Activated naive CD8-positive, alpha-beta T cell treated with anti-CD3 and anti-CD28 coated beads, Interleukin-2, amount 50 U/mL, for 24 hours (primary cell): ENCODE data around the gene EFHC1.
"Not testable (repeated sequence)": the region's sequence is repeated elsewhere in the genome, so short reads cannot be mapped to it uniquely, and the experiment has no call there.

Experiments used
- ATAC-seq: fragments of 150-1000 bp; cut with Tn5 transposase; one replicate; pipeline ENCODE4 v1.10.0; 2021
- DNase-seq: peaks from one replicate; pipeline ENCODE4 v3.0.0; 2021
- H3K27ac Mint-ChIP-seq: one replicate; pipeline ENCODE4 v1.8.0; 2021; ENCODE audit warnings: mild to moderate bottlenecking, mixed read lengths
- H3K27me3 Mint-ChIP-seq: one replicate; pipeline ENCODE4 v1.8.0; 2021; ENCODE audit warnings: mixed read lengths
- H3K36me3 Mint-ChIP-seq: one replicate; pipeline ENCODE4 v1.8.0; 2021; ENCODE audit warnings: low read depth, mixed read lengths
- H3K4me1 Mint-ChIP-seq: one replicate; pipeline ENCODE4 v1.8.0; 2021; ENCODE audit warnings: mixed read lengths
- H3K4me3 Mint-ChIP-seq: one replicate; pipeline ENCODE4 v1.8.0; 2021; ENCODE audit warnings: mild to moderate bottlenecking, moderate library complexity, mixed read lengths
- H3K9me3 Mint-ChIP-seq: one replicate; pipeline ENCODE4 v1.8.0; 2021; ENCODE audit warnings: mixed read lengths

Gene EFHC1

GRCh38 chr6:52454556-52454955 is 34.4 kb downstream of the EFHC1 start:
- Mint-ChIP-seq H3K27ac (no peak overlapping the region), H3K4me3 (no peak overlapping the region), H3K4me1 (no peaks in the 10 kb centered on the region), H3K9me3 (peaks cover 20% of the 10 kb centered on the region), H3K36me3 (peaks cover 14% of the 10 kb centered on the region), H3K27me3 (no peaks in the 10 kb centered on the region)
- DNase-seq (no peak), ATAC-seq (no peak)

GRCh38 chr6:52457096-52457495 is 37.0 kb downstream of the EFHC1 start:
- ATAC-seq (no peak), DNase-seq (no peak)
- Mint-ChIP-seq H3K36me3 (peaks cover 1% of the 10 kb centered on the region), H3K4me1 (no peaks in the 10 kb centered on the region), H3K27me3 (no peaks in the 10 kb centered on the region), H3K4me3 (no peak overlapping the region), H3K27ac (no peak overlapping the region), H3K9me3 (peaks cover 4% of the 10 kb centered on the region)

- not testable (repeated sequence) for H3K9me3 Mint-ChIP-seq, ATAC-seq, H3K4me3 Mint-ChIP-seq, H3K27ac Mint-ChIP-seq, H3K27me3 Mint-ChIP-seq, H3K4me1 Mint-ChIP-seq, H3K36me3 Mint-ChIP-seq, DNase-seq
Measured at GRCh38 chr6:52461194-52461593, 41.1 kb downstream of the EFHC1 start.

DNA sequence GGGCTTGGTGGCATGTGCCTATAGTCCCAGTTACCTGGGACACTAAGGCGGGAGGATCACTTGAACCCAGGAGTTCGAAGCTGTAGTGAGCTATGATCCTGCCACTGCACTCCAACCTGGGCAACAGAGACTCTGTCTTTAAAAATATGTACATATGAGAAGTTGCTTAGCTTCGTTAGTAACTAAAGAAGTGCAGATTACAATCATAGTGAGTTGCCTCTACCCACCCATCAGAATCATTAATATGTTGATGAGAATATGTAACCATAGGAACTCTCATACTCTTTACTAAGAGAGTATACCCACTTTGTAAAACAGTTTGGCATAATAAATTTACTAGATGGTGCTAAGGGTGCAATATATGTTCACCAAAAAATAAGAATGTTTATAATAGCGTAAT is 54.0 kb downstream of the EFHC1 start:
- ATAC-seq, result no peak
- no peaks in the 10 kb centered on the region for H3K27me3 Mint-ChIP-seq
- no peaks in the 10 kb centered on the region for H3K4me1 Mint-ChIP-seq
- no peak for DNase-seq
- no peaks in the 10 kb centered on the region for H3K36me3 Mint-ChIP-seq
- H3K9me3 Mint-ChIP-seq, result no peaks in the 10 kb centered on the region
- H3K27ac Mint-ChIP-seq, result no peak overlapping the region
- H3K4me3 Mint-ChIP-seq, result no peak overlapping the region

DNA sequence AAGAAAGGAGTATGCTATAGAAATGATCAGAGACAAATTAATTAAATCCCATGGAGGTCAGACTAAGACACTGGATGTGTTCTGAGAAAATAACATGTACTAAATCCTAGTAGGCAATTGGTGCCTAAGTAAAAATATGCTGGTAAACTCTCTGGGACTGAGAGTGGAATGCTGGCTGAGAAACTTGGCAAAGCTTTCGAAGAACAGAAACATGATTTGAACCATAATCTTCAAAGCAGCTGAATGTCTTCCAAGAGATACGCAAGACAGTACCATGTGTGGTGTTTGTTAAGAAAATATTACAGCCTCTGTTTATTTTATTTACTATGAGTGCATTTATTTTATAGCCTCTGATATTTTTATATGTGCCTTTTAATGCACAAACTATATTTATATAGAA is 55.2 kb downstream of the EFHC1 start:
- Mint-ChIP-seq H3K27me3 (no peaks in the 10 kb centered on the region), H3K36me3 (no peaks in the 10 kb centered on the region), H3K4me3 (no peak overlapping the region), H3K4me1 (no peaks in the 10 kb centered on the region), H3K27ac (no peak overlapping the region), H3K9me3 (no peaks in the 10 kb centered on the region)
- ATAC-seq (no peak), DNase-seq (no peak)

DNA sequence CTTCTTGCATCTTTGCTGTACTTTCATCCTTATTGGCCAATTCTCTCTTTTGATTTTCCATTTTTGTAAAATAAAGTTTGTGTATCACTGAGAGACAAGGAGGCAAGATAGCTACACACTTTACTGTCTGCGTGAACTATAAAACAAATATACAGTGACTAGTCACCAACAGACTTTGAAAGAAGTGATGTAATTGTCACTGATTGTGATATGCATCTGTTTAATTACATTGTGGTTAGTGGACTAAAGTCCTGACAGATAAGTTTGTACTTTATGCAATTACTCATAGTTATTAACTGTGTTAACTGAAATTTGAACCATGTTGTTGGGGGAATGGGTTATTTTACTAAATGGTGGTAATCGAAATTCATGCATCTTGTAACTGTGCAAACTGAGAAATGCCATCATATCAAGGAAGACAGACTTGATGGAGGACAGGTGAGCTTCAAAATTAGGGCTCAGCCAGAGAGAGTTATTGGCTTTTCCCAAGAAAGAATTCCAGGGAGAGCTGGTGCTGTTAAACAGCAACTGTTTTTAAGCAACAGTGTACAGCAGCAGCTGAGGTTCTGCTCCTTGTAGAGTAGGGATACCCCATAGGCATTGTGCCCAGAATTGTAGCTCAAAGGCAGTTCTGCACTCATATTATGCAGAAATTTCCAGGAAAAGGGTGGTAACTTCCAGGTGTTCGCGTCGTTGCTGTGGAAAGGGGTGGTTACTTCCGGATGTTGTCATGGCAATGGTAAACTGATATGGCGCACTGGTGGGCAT is 62.9 kb downstream of the EFHC1 start:
- H3K4me3 Mint-ChIP-seq, result no peak overlapping the region
- H3K27ac Mint-ChIP-seq, result no peak overlapping the region
- no peaks in the 10 kb centered on the region for H3K9me3 Mint-ChIP-seq
- H3K36me3 Mint-ChIP-seq, result no peaks in the 10 kb centered on the region
- no peak for ATAC-seq
- H3K27me3 Mint-ChIP-seq, result no peaks in the 10 kb centered on the region
- DNase-seq, result no peak
- H3K4me1 Mint-ChIP-seq, result no peaks in the 10 kb centered on the region

- no peaks in the 10 kb centered on the region for H3K27me3 Mint-ChIP-seq
- DNase-seq (no peak), ATAC-seq (no peak)
- H3K36me3 Mint-ChIP-seq, result no peaks in the 10 kb centered on the region
- no peak overlapping the region for H3K27ac Mint-ChIP-seq
- H3K4me1 Mint-ChIP-seq, result no peaks in the 10 kb centered on the region
- H3K9me3 Mint-ChIP-seq, result no peaks in the 10 kb centered on the region
- H3K4me3 Mint-ChIP-seq, result no peak overlapping the region
Measured at GRCh38 chr6:52483671-52484003, 63.5 kb downstream of the EFHC1 start.

DNA sequence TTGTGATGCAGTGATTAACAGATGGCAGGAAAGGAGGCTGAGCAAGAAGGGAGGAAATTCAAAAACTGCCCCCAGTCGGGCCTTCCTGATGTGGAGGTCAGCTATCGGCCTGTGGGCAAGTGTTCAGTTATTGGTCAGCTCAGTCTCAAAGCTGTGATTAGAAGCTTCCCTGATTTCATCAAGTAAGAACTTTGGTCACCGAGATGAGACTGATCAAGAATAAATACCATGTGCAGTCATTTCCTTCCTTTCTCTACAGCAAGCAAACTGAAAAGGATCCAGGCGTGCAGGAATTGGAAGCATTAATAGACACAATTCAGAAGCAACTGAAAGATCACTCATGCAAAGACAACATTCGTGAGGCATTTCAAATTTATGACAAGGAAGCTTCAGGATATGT is 69.7 kb downstream of the EFHC1 start:
- no peaks in the 10 kb centered on the region for H3K36me3 Mint-ChIP-seq
- DNase-seq (no peak), ATAC-seq (no peak)
- H3K27ac Mint-ChIP-seq, result no peak overlapping the region
- H3K4me1 Mint-ChIP-seq, result no peaks in the 10 kb centered on the region
- no peaks in the 10 kb centered on the region for H3K27me3 Mint-ChIP-seq
- no peaks in the 10 kb centered on the region for H3K9me3 Mint-ChIP-seq
- H3K4me3 Mint-ChIP-seq, result no peak overlapping the region

- Mint-ChIP-seq H3K27me3 (no peaks in the 10 kb centered on the region), H3K4me3 (no peak overlapping the region), H3K9me3 (no peaks in the 10 kb centered on the region), H3K4me1 (no peaks in the 10 kb centered on the region), H3K36me3 (no peaks in the 10 kb centered on the region), H3K27ac (no peak overlapping the region)
- no peak for ATAC-seq
- no peak for DNase-seq
Measured at GRCh38 chr6:52491203-52492069, 71.3 kb downstream of the EFHC1 start.

DNA sequence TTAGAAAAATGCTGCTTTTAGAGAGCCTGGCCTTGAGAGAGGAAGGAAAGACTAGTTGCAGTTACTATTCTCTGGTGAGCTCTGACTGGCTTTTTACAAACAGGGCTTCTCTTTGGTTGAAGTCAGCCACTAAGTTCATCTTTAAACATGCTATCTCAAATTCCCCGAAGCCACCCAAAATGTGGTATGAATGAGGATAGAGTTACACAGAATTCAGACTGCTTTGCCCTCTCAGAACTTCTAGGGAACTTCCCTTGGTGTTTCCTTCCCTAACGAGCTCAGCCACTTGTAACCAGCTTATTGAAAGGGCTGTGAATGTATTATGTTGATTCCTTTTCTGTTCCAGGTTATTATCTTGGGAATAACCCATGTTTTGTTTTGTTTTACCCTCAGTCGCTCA is 73.5 kb downstream of the EFHC1 start:
- H3K9me3 Mint-ChIP-seq, result no peaks in the 10 kb centered on the region
- H3K4me1 Mint-ChIP-seq, result no peaks in the 10 kb centered on the region
- ATAC-seq, result no peak
- H3K27ac Mint-ChIP-seq, result no peak overlapping the region
- no peak for DNase-seq
- H3K27me3 Mint-ChIP-seq, result no peaks in the 10 kb centered on the region
- H3K4me3 Mint-ChIP-seq, result no peak overlapping the region
- H3K36me3 Mint-ChIP-seq, result no peaks in the 10 kb centered on the region

DNA sequence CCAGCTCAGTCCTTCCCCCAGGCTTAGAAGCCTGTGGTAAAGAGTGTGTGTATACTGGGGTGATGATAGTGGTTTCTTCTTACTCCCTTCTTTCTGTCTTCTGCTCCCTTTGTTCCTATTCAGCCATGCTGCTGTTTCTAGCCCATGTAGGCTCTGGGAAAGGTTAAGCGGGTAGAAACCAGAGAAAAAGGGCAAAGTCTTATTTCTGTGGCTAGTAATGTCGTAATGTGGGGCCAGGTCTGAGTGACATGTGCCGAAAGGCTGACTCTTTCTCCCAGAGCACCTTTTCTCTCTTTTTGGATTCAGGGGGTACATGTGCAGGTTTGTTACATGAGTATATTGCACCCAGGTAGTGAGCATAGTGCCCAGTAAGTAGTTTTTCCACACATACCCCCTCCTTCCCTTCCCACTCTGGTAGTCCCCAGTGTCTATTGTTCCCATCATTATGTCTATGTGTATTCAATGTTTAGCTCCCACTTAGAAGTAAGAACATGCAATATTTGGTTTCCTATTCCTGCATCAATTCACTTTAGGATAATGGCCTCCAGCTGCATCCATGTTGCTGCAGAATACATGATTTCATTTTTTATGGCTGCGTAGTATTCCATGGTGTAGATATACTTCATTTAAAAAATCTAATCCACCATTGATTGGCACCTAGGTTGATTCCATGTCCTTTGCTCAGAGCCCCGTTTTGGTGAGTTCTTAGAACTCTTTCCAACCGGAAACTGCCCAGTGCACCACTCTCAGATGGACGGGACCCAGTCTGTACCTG is 74.3 kb downstream of the EFHC1 start:
- no peaks in the 10 kb centered on the region for H3K9me3 Mint-ChIP-seq
- no peak for DNase-seq
- no peaks in the 10 kb centered on the region for H3K27me3 Mint-ChIP-seq
- H3K4me1 Mint-ChIP-seq, result no peaks in the 10 kb centered on the region
- no peak for ATAC-seq
- no peaks in the 10 kb centered on the region for H3K36me3 Mint-ChIP-seq
- no peak overlapping the region for H3K27ac Mint-ChIP-seq
- no peak overlapping the region for H3K4me3 Mint-ChIP-seq

- no peaks in the 10 kb centered on the region for H3K27me3 Mint-ChIP-seq
- H3K4me1 Mint-ChIP-seq, result no peaks in the 10 kb centered on the region
- no peaks in the 10 kb centered on the region for H3K36me3 Mint-ChIP-seq
- H3K9me3 Mint-ChIP-seq, result no peaks in the 10 kb centered on the region
- DNase-seq, result no peak
- no peak for ATAC-seq
- no peak overlapping the region for H3K4me3 Mint-ChIP-seq
- no peak overlapping the region for H3K27ac Mint-ChIP-seq
Measured at GRCh38 chr6:52495922-52496321, 75.8 kb downstream of the EFHC1 start.

DNA sequence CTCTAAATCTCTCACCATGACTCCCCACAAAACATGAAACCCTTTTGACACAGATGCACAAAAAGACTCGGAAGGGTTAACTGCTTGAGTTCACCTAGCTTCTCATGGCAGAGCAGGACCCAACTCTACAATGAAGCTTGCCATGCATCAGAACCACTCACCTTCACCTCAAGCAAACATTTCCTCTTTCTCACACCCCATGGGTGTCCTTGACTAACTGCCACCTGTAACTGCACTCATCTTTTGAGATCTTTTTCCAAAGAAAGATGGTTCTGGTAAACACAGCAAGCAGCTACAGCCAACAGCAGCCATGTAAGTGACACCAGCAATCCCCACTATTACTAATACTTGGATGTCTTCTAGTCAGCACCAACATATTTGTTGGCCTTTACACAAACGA is 76.5 kb downstream of the EFHC1 start:
- Mint-ChIP-seq H3K4me1 (no peaks in the 10 kb centered on the region), H3K36me3 (no peaks in the 10 kb centered on the region), H3K27ac (no peak overlapping the region), H3K9me3 (no peaks in the 10 kb centered on the region), H3K4me3 (no peak overlapping the region), H3K27me3 (no peaks in the 10 kb centered on the region)
- no peak for ATAC-seq
- DNase-seq, result no peak

DNA sequence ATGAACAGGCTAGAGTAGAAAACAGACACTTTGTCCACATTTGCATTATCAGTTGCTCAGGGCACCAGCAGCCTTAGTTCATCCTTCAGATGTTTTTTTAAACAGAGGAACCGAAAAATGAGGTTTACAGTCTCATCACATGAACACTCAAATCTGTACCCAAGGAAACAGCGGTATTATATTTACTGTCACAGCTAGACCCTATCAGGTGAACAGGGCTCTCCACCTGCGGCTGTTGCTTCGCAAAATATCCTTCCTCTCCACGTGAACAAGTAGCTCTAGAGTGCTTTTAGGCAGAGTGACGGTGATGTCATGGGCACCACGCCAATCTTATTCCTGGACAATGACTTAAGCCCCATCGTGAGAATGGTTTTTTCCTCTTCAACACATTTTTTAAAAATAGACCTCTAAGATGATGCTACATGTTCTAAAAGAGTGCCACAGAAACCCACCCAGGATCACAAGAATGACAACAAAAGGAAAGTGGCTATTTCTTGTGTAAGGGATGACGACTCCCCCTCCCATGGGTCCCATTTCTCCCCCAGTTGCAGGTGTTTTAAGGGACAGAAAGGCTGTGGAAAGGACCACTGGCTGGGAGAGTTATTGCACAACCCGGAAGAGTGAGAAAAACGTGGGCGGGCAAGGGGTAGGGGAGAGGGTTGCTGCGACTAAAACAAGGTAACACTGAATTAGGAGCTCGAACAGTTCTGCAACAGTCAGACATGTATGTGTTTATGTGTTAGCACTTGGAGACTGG is 77.7 kb downstream of the EFHC1 start:
- no peaks in the 10 kb centered on the region for H3K4me1 Mint-ChIP-seq

More for the DNA sequence above, 77.7 kb downstream of the EFHC1 start:
- no peaks in the 10 kb centered on the region for H3K9me3 Mint-ChIP-seq
- H3K27me3 Mint-ChIP-seq, result no peaks in the 10 kb centered on the region
- H3K27ac Mint-ChIP-seq, result no peak overlapping the region
- DNase-seq (no peak), ATAC-seq (no peak)
- no peak overlapping the region for H3K4me3 Mint-ChIP-seq
- no peaks in the 10 kb centered on the region for H3K36me3 Mint-ChIP-seq
